Gastroesophageal sphincter (tissue), 4 donors: ENCODE data around the gene ATF7IP. TPM values are rescaled to one million over a fixed set of nuclear protein-coding genes. Genes with fewer than 3 reads are reported as not detected.
A peak's percentile ranks its signal among the peaks of the same experiment; 100 is the strongest.

Experiments
- ATAC-seq: fragments of 150-250 bp; one replicate; pipeline ENCODE4 v1.9.1; 2016; ENCODE audit warnings: mild to moderate bottlenecking, moderate library complexity
- H3K27ac ChIP-seq, 4 donors: fragments of 200-600 bp; sonication (generic) in 3 of 4; 1 replicate in 3 of 4; 2 replicates in 1 of 4; pipeline ENCODE4 v1.5.1; 2016 to 2019
- H3K27me3 ChIP-seq: fragments of 200-600 bp; sonication (generic); one replicate; pipeline ENCODE4 v1.5.1; 2019
- H3K36me3 ChIP-seq, 2 donors: fragments of 200-600 bp; sonication (generic); one replicate each; pipeline ENCODE4 v1.5.1; 2019; ENCODE audit warnings: control low read depth in 1 of 2
- H3K4me1 ChIP-seq, 3 donors: fragments of 200-600 bp; sonication (generic); 1 replicate in 2 of 3; 2 replicates in 1 of 3; pipeline ENCODE4 v1.5.1; 2016 to 2019; ENCODE audit warnings: control low read depth in 2 of 3
- H3K4me3 ChIP-seq, 2 donors: fragments of 200-600 bp; sonication (generic); one replicate each; pipeline ENCODE4 v1.5.1; 2019; ENCODE audit warnings: mild to moderate bottlenecking in 1 of 2, moderate library complexity in 1 of 2
- H3K9me3 ChIP-seq, 3 donors: fragments of 200-600 bp; sonication (generic); one replicate each; pipeline ENCODE4 v1.5.1; 2017 to 2019; ENCODE audit warnings: control low read depth in 2 of 3
- CTCF ChIP-seq, 4 experiments: fragments of 200-600 bp in 2 of 4; fragments of 450-650 bp in 2 of 4; sonication (generic) in 1 of 4; IDR thresholded peaks; one replicate each; pipeline ENCODE4 v1.5.1; 2017 to 2019; ENCODE audit warnings: antibody characterized with exemption in 4 of 4, mild to moderate bottlenecking in 2 of 4, moderate library complexity in 2 of 4
- EP300 ChIP-seq: sonication (generic); formaldehyde crosslinking; IDR thresholded peaks from one replicate; pipeline ENCODE4 v1.6.1; 2017; ENCODE audit warnings: antibody characterized with exemption, mild to moderate bottlenecking
- POLR2A ChIP-seq, 2 donors: fragments of 450-650 bp; IDR thresholded peaks; one replicate each; pipeline ENCODE4 v1.6.1; 2017; ENCODE audit warnings: antibody characterized with exemption in 2 of 2, mild to moderate bottlenecking in 2 of 2, moderate library complexity in 1 of 2
- POLR2AphosphoS5 ChIP-seq: sonication (generic); formaldehyde crosslinking; IDR thresholded peaks from one replicate; pipeline ENCODE4 v1.6.1; 2017; ENCODE audit warnings: antibody characterized with exemption
- WGBS, 2 donors: methylation state at CpG; one replicate each; pipeline ENCODE4 v1.1.5; 2018; ENCODE audit warnings: low coverage in 1 of 2; 5-methylcytosine and 5-hydroxymethylcytosine counted together
- total RNA-seq, 4 donors: library from RNA; depleted of rRNA; stranded (reverse); fragments of >200 nt; gene quantifications; one replicate each; pipeline ENCODE4 v1.1.0, GENCODE V29; 2016

Gene ATF7IP
- total RNA-seq, 4 donors from 2014 or later = 32.0 to 71.8 (median 32.7) TPM

- peaks cover 0 to 7% of the 10 kb centered on the region in 2 donors for H3K36me3 ChIP-seq
- H3K27me3 ChIP-seq = no peaks in the 10 kb centered on the region
- WGBS, 2 donors = 7 to 12% methylated on average over 5 of the region's 5 CpGs
- peak; percentile 20 to 43 (median 32) for TF ChIP-seq CTCF (IDR thresholded peaks at IDR 0.05)
- no peak for TF ChIP-seq POLR2A (IDR thresholded peaks at IDR 0.05)
- H3K4me1 ChIP-seq = peaks cover 0 to 32% (median 0%) of the 10 kb centered on the region in 3 donors
- ATAC-seq = no peak
- H3K27ac ChIP-seq = peak overlapping the region; percentile 84 to 97 (median 96)
- H3K4me3 ChIP-seq = peak overlapping the region; percentile 59 to 74
- no peaks in the 10 kb centered on the region for H3K9me3 ChIP-seq
Observed at GRCh38 chr12:14366209-14367039, 942 bp downstream of the ATF7IP start.

GRCh38 chr12:14367040-14367661, 1.7 kb downstream of the ATF7IP start:
- H3K27me3 ChIP-seq = no peaks in the 10 kb centered on the region
- TF ChIP-seq POLR2AphosphoS5 (no peak), CTCF (IDR thresholded peaks at IDR 0.05) (no peak), EP300 (no peak), POLR2A (IDR thresholded peaks at IDR 0.05) (no peak)
- WGBS, 2 donors = 14 to 17% methylated on average over 7 of the region's 7 CpGs
- no peak for ATAC-seq
- H3K27ac ChIP-seq = peak overlapping the region; percentile 84 to 97 (median 96)
- H3K4me1 ChIP-seq = peaks cover 0 to 39% (median 0%) of the 10 kb centered on the region in 3 donors
- H3K9me3 ChIP-seq = no peaks in the 10 kb centered on the region
- H3K4me3 ChIP-seq = peak overlapping the region; percentile 59 to 74
- H3K36me3 ChIP-seq = peaks cover 0 to 7% of the 10 kb centered on the region in 2 donors

GRCh38 chr12:14369311-14369710, 3.8 kb downstream of the ATF7IP start:
- no peaks in the 10 kb centered on the region for H3K9me3 ChIP-seq
- WGBS, 2 donors = 92 to 96% methylated on average over 2 to 7 of the region's 7 CpGs

GRCh38 chr12:14373217-14373616, 7.7 kb downstream of the ATF7IP start:
- Histone ChIP-seq H3K4me1 (peaks cover 2 to 38% (median 3%) of the 10 kb centered on the region in 3 donors), H3K4me3 (no peak overlapping the region), H3K9me3 (no peaks in the 10 kb centered on the region), H3K27me3 (no peaks in the 10 kb centered on the region), H3K27ac (peak overlapping the region in 1 of 4 donors; percentile 3), H3K36me3 (peaks cover 0 to 14% of the 10 kb centered on the region in 2 donors)
- ATAC-seq = no peak
- TF ChIP-seq EP300 (no peak), POLR2A (IDR thresholded peaks at IDR 0.05) (no peak), CTCF (IDR thresholded peaks at IDR 0.05) (no peak)

More at GRCh38 chr12:14369311-14369710, 3.8 kb downstream of the ATF7IP start:
- Histone ChIP-seq H3K27me3 (no peaks in the 10 kb centered on the region), H3K27ac (no peak overlapping the region), H3K4me3 (no peak overlapping the region), H3K36me3 (peaks cover 0 to 7% of the 10 kb centered on the region in 2 donors), H3K4me1 (peaks cover 2 to 51% (median 3%) of the 10 kb centered on the region in 3 donors)
- no peak for ATAC-seq
- TF ChIP-seq CTCF (IDR thresholded peaks at IDR 0.05) (no peak), POLR2AphosphoS5 (no peak), POLR2A (IDR thresholded peaks at IDR 0.05) (no peak), EP300 (no peak)
